Central memory CD8-positive, alpha-beta T cell (primary cell): ENCODE results near the gene TNRC6A.
"Not testable (repeated sequence)": the region's sequence is repeated elsewhere in the genome, so short reads cannot be mapped to it uniquely, and the experiment has no call there.

ENCODE experiments used
- ATAC-seq: fragments of 150-1000 bp; cut with Tn5 transposase; replicated peaks from 2 replicates; pipeline ENCODE4 v1.10.0; 2022; ENCODE audit warnings: mild to moderate bottlenecking, moderate FRiP score, moderate number of reproducible peaks; ENCODE audit not compliant: poor library complexity, severe bottlenecking; ENCODE audit errors: extremely low read depth
- DNase-seq, 2 donors: peaks; one replicate each; pipeline ENCODE4 v3.0.0; 2021; ENCODE audit warnings: low spot score in 2 of 2
- H3K27ac Mint-ChIP-seq: one replicate; pipeline ENCODE4 v1.8.0; 2022; ENCODE audit warnings: low read depth, mild to moderate bottlenecking, moderate library complexity, mixed read lengths
- H3K27me3 Mint-ChIP-seq: one replicate; pipeline ENCODE4 v1.8.0; 2022; ENCODE audit warnings: mixed read lengths
- H3K36me3 Mint-ChIP-seq: one replicate; pipeline ENCODE4 v1.8.0; 2022; ENCODE audit warnings: mild to moderate bottlenecking, moderate library complexity, mixed read lengths; ENCODE audit not compliant: insufficient read depth
- H3K4me1 Mint-ChIP-seq: one replicate; pipeline ENCODE4 v1.8.0; 2022; ENCODE audit warnings: mixed read lengths
- H3K4me3 Mint-ChIP-seq: one replicate; pipeline ENCODE4 v1.8.0; 2022; ENCODE audit warnings: mild to moderate bottlenecking, moderate library complexity, mixed read lengths
- H3K9me3 Mint-ChIP-seq: one replicate; pipeline ENCODE4 v1.8.0; 2022; ENCODE audit warnings: mixed read lengths

Gene TNRC6A

GRCh38 chr16:24810951-24811843 lies 81.7 kb downstream of the TNRC6A start:
- ATAC-seq (no peak), DNase-seq (no peak)
- H3K36me3 Mint-ChIP-seq = peaks cover 86% of the 10 kb centered on the region
- no peaks in the 10 kb centered on the region for H3K4me1 Mint-ChIP-seq
- no peak overlapping the region for H3K4me3 Mint-ChIP-seq
- H3K27ac Mint-ChIP-seq = peak overlapping the region; percentile 1
- no peaks in the 10 kb centered on the region for H3K27me3 Mint-ChIP-seq
- no peaks in the 10 kb centered on the region for H3K9me3 Mint-ChIP-seq

DNA sequence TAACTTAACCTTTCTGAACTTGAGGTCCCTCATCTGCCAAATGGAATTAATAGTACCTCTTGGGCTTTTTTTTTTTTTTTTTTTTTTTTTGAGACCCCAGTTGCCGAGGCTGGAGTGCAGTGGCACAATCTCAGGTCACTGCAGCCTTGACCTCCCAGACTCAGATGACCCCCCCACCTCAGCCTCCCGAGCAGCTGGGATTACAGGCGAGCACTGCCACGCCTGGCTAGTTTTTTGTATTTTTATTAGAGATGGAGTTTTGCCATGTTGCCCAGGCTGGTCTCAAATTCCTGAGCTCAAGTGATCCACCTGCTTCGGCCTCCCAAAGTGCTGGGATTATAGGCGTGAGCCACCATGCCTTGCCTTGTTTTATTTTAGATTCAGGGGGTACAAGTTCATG lies 83.4 kb downstream of the TNRC6A start:
- not testable (repeated sequence) for H3K27me3 Mint-ChIP-seq, H3K4me1 Mint-ChIP-seq, DNase-seq, H3K27ac Mint-ChIP-seq, H3K4me3 Mint-ChIP-seq, ATAC-seq, H3K9me3 Mint-ChIP-seq
- H3K36me3 Mint-ChIP-seq = peaks cover 79% of the 10 kb centered on the region

- H3K36me3 Mint-ChIP-seq = peaks cover 74% of the 10 kb centered on the region
- DNase-seq (no peak), ATAC-seq (no peak)
- H3K27ac Mint-ChIP-seq = peak overlapping the region; percentile 32
- no peaks in the 10 kb centered on the region for H3K9me3 Mint-ChIP-seq
- no peaks in the 10 kb centered on the region for H3K27me3 Mint-ChIP-seq
- no peaks in the 10 kb centered on the region for H3K4me1 Mint-ChIP-seq
- H3K4me3 Mint-ChIP-seq = no peak overlapping the region
Observed at GRCh38 chr16:24815021-24815420, 85.6 kb downstream of the TNRC6A start.

DNA sequence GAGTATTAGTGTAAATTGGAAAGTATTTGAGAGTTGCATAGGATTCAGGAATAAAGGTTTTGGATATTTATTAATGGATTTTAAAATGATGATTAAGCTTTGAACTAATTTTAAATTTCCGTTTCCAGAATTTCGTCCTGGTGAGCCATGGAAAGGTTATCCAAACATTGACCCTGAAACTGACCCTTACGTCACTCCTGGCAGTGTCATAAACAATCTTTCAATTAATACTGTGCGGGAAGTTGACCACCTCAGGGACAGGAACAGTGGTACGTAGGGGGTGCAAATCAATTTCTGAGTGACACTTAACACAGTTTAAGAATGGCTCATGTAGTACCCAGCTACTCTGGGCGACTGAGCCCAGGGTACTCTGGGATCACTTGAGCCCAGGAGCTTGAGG lies 87.2 kb downstream of the TNRC6A start:
- no peaks in the 10 kb centered on the region for H3K9me3 Mint-ChIP-seq
- H3K27me3 Mint-ChIP-seq = no peaks in the 10 kb centered on the region
- no peak for ATAC-seq
- no peak for DNase-seq
- peaks cover 67% of the 10 kb centered on the region for H3K36me3 Mint-ChIP-seq
- no peaks in the 10 kb centered on the region for H3K4me1 Mint-ChIP-seq
- H3K27ac Mint-ChIP-seq = no peak overlapping the region
- no peak overlapping the region for H3K4me3 Mint-ChIP-seq

DNA sequence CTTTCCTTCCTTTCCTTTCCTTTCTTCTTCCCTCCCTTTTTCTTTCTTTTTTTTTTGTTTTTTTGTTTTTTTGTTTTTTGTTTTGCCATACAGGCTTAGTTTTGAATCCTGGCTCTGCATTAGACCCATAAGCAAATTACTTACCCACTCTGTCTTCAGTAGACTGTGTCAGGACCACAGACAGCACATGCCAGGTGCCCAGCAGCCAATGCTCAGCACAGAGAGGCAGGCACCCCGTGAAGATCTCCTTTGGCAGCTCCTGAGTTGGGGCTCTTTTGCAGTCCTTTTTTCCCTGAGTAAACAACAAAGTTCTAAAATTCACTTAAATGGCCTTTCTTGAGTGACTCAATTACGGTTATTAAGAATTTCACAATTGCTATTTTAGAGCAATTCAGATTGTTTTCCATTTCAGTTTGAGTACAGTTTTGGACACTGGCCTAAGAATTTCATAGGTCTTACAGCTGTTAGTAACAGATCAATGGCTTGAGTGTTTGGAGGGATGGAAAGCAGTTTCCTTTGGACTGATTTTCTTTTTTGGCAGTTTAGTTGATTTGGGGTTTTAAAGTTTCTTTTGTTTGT lies 90.1 kb downstream of the TNRC6A start:
- no peaks in the 10 kb centered on the region for H3K9me3 Mint-ChIP-seq
- peaks cover 70% of the 10 kb centered on the region for H3K36me3 Mint-ChIP-seq

DNA sequence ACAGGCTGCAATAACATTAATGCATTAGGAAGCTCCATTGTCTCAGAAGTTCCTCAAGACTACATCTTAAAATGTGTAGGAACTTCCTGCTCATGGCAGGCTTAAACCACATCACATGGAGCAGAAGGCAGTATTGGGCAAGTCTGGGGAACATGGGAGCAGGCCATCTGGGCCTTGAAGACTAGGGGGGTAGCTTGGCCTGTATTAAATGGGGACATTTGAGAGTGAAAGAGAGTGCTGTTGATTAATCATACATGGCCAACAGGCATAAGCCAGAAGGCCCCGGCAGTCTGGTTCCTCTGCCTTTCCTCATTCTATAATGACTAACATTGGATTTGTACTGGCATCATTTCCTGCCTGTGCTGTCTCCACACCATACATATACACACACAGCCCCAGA lies 91.1 kb downstream of the TNRC6A start:
- H3K27me3 Mint-ChIP-seq = no peaks in the 10 kb centered on the region
- H3K9me3 Mint-ChIP-seq = no peaks in the 10 kb centered on the region
- H3K36me3 Mint-ChIP-seq = peaks cover 65% of the 10 kb centered on the region
- peak overlapping the region; percentile 85 for H3K27ac Mint-ChIP-seq
- no peak for ATAC-seq
- no peak overlapping the region for H3K4me3 Mint-ChIP-seq
- no peak for DNase-seq
- H3K4me1 Mint-ChIP-seq = no peaks in the 10 kb centered on the region

More for the DNA sequence above, 90.1 kb downstream of the TNRC6A start:
- DNase-seq = no peak
- no peak for ATAC-seq
- H3K4me1 Mint-ChIP-seq = no peaks in the 10 kb centered on the region
- H3K27ac Mint-ChIP-seq = peak overlapping the region; percentile 85
- H3K27me3 Mint-ChIP-seq = no peaks in the 10 kb centered on the region
- no peak overlapping the region for H3K4me3 Mint-ChIP-seq

DNA sequence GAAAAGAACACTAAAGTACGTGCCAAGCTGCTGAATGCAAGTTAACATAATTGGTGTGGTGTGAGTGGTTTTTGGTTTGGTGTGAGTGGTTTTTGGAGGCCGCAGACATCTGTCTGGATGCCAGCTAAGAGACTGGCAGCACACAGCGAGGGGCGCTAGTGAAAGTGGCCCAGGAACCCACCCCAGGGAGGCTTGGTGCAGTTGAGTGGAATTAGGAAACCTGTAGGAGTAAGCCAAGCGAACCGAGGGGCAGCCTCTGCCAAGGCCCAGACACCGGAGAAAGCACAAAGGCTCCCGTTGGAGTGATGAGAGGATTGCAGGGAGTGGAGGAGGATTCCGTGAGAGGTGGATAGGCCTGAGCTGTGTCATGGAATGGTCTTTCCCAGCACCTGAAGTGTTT lies 91.7 kb downstream of the TNRC6A start:
- ATAC-seq (no peak), DNase-seq (no peak)
- Mint-ChIP-seq H3K27me3 (no peaks in the 10 kb centered on the region), H3K27ac (peak overlapping the region; percentile 85), H3K36me3 (peaks cover 65% of the 10 kb centered on the region), H3K4me1 (no peaks in the 10 kb centered on the region), H3K4me3 (no peak overlapping the region), H3K9me3 (no peaks in the 10 kb centered on the region)

GRCh38 chr16:24822542-24822941 lies 93.1 kb downstream of the TNRC6A start:
- no peaks in the 10 kb centered on the region for H3K9me3 Mint-ChIP-seq
- H3K4me1 Mint-ChIP-seq = no peaks in the 10 kb centered on the region
- no peak overlapping the region for H3K4me3 Mint-ChIP-seq
- H3K27me3 Mint-ChIP-seq = no peaks in the 10 kb centered on the region
- DNase-seq (no peak), ATAC-seq (no peak)
- no peak overlapping the region for H3K27ac Mint-ChIP-seq
- peaks cover 67% of the 10 kb centered on the region for H3K36me3 Mint-ChIP-seq

GRCh38 chr16:24822974-24823373 lies 93.5 kb downstream of the TNRC6A start:
- ATAC-seq (no peak), DNase-seq (no peak)
- H3K36me3 Mint-ChIP-seq = peaks cover 64% of the 10 kb centered on the region
- H3K4me1 Mint-ChIP-seq = no peaks in the 10 kb centered on the region
- H3K9me3 Mint-ChIP-seq = no peaks in the 10 kb centered on the region
- H3K27ac Mint-ChIP-seq = no peak overlapping the region
- no peak overlapping the region for H3K4me3 Mint-ChIP-seq
- no peaks in the 10 kb centered on the region for H3K27me3 Mint-ChIP-seq

- Mint-ChIP-seq H3K4me3 (no peak overlapping the region), H3K27me3 (no peaks in the 10 kb centered on the region), H3K9me3 (no peaks in the 10 kb centered on the region), H3K36me3 (peaks cover 46% of the 10 kb centered on the region), H3K27ac (no peak overlapping the region), H3K4me1 (no peaks in the 10 kb centered on the region)
- no peak for DNase-seq
- ATAC-seq = no peak
Observed at GRCh38 chr16:24825696-24826095, 96.2 kb downstream of the TNRC6A start.

DNA sequence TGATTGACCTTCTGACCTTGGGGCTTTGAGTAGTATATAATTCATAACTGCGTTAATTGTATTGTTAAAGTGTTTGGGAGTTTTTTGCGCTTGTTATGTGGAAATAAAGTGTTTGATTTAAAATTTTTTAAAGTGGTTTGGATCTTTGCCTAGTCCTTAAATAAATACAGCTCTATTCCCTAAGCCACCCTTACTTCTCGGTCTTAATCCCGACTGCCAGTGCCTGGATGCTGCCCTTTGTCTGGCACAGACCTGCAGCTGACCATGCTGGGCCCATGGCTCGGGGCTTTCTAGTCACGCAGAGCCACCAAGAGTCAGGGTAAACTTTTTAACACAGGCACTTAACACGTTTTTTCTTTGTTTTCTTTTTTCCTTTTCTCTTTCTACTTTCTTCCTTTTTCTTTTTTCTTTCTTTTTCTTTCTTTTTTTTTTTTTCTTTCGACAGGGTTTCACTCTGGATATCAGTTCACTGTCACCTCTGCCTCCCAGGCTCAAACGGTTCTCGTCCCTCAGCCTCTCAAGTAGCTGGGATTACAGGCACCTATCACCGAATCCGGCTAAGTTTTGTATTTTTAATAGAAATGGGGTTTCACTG lies 96.7 kb downstream of the TNRC6A start:
- ATAC-seq = no peak
- Mint-ChIP-seq H3K4me3 (no peak overlapping the region), H3K27ac (peak overlapping the region; percentile 69), H3K9me3 (no peaks in the 10 kb centered on the region), H3K36me3 (peaks cover 46% of the 10 kb centered on the region), H3K4me1 (no peaks in the 10 kb centered on the region), H3K27me3 (no peaks in the 10 kb centered on the region)
- no peak for DNase-seq

GRCh38 chr16:24826817-24827566 lies 97.5 kb downstream of the TNRC6A start:
- Mint-ChIP-seq H3K4me1 (no peaks in the 10 kb centered on the region), H3K27ac (peak overlapping the region; percentile 69), H3K9me3 (no peaks in the 10 kb centered on the region), H3K36me3 (peaks cover 39% of the 10 kb centered on the region), H3K27me3 (no peaks in the 10 kb centered on the region), H3K4me3 (no peak overlapping the region)
- DNase-seq (no peak), ATAC-seq (no peak)
